Bronchial epithelial cell (primary cell): ENCODE data around the gene BUB1. TPM values are rescaled to one million over a fixed set of nuclear protein-coding genes. Genes with fewer than 3 reads are reported as not detected.

Experiments
- DNase-seq: peaks from one replicate; pipeline ENCODE4 v3.0.0-alpha.2; 2010; ENCODE audit warnings: low read depth
- FAIRE-seq: peaks from 2 replicates; lab custom pipeline; 2011; peaks lifted over from hg19 to GRCh38; lab: Jason Lieb, UNC
- H3K27me3 ChIP-seq: 2 replicates; pipeline ENCODE4 v1.5.1; 2011; ENCODE audit warnings: low read length; ENCODE audit not compliant: control insufficient read depth, insufficient read depth
- H3K36me3 ChIP-seq: 2 replicates; pipeline ENCODE4 v1.5.1; 2011; ENCODE audit warnings: low read length; ENCODE audit not compliant: control insufficient read depth, insufficient read depth
- H3K4me3 ChIP-seq: 2 replicates; pipeline ENCODE4 v1.5.1; 2011; ENCODE audit warnings: mild to moderate bottlenecking, low read depth, low read length, control low read depth
- CTCF ChIP-seq: IDR thresholded peaks from 2 replicates; pipeline ENCODE4 v1.5.1; 2011; ENCODE audit warnings: mild to moderate bottlenecking, moderate library complexity, low read length, control low read depth, inconsistent platforms; ENCODE audit not compliant: insufficient read depth, severe bottlenecking
- total RNA-seq: library from RNA; depleted of rRNA; stranded (reverse); fragments of >200 nt; gene quantifications from 2 replicates; pipeline ENCODE4 v1.2.1, GENCODE V29; 2014

Gene BUB1
- total RNA-seq, 1 donor from 2014 or later: 1.3 TPM

DNA sequence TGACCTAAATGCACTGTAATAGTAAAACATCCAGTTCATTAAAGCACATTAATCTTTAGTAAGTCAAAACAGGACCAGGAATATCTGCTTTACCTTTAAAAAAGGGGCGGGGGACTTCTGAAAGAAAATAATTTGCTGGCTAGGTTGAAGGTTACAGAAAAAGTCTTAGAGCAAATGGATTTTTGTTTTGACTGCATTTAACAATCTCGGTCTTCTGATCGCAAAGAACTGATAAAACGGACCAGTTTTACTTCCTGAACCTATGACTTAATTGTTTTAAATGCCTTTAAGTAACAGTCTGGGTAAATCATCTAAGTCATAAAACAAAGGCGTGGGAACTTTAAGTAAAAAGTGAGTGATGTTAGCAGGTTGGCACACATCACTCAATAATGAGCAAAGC is 783 bp downstream of the BUB1 start:
- H3K27me3 ChIP-seq: no peaks in the 10 kb centered on the region
- peak overlapping the region; percentile 76 for H3K4me3 ChIP-seq
- no peak for TF ChIP-seq CTCF
- peaks cover 2% of the 10 kb centered on the region for H3K36me3 ChIP-seq
- FAIRE-seq: no peak
- DNase-seq: peak; percentile 6

DNA sequence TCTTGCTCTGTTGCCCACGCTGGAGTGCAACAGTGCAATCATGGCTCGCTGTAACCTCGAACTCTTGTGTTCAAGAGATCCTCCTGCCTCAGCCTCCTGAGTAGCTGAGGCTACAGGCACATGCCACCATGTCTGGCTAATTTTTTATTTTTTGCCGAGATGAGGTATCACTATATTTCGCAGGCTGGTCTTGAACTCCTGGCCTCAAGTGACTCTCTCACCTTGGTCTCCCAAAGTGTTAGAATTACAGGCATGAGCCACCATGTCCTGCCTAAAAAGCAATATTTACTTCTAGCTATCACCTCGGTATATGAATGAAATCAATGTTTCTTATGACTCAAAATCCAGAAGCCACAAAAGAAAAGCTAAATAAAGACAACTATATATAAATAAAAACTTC is 2.2 kb downstream of the BUB1 start:
- FAIRE-seq (no peak), DNase-seq (no peak)

GRCh38 chr2:110674620-110675555 is 3.0 kb downstream of the BUB1 start:
- TF ChIP-seq CTCF: no peak
- Histone ChIP-seq H3K36me3 (peaks cover 2% of the 10 kb centered on the region), H3K27me3 (no peaks in the 10 kb centered on the region), H3K4me3 (no peak overlapping the region)
- FAIRE-seq (no peak), DNase-seq (peak; percentile 73)

More for the DNA sequence above, 2.2 kb downstream of the BUB1 start:
- no peak for TF ChIP-seq CTCF
- H3K4me3 ChIP-seq: no peak overlapping the region
- H3K27me3 ChIP-seq: no peaks in the 10 kb centered on the region
- peaks cover 2% of the 10 kb centered on the region for H3K36me3 ChIP-seq

DNA sequence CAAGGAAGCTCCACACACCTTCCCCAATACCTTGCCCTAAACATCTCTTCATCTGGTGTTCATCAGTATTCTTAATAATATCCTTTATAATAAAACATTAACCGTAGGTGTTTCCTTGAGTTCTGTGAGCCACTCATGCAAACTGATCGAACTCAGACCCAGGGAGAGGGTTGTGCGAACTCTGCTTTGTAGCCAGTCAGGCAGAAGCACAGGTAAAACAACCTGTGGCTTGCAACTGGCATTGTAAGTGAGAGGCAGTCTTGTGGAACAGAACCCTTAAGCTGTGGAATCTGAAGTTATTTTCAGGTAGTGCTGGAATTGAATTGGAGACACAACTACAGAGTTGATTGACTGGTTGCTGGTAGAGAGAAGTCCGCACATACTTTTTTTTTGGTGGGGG is 4.7 kb downstream of the BUB1 start:
- no peak for FAIRE-seq
- H3K4me3 ChIP-seq: no peak overlapping the region
- TF ChIP-seq CTCF: no peak
- H3K27me3 ChIP-seq: no peaks in the 10 kb centered on the region
- H3K36me3 ChIP-seq: peaks cover 2% of the 10 kb centered on the region
- no peak for DNase-seq

- TF ChIP-seq CTCF: no peak
- Histone ChIP-seq H3K36me3 (peaks cover 2% of the 10 kb centered on the region), H3K27me3 (no peaks in the 10 kb centered on the region), H3K4me3 (no peak overlapping the region)
- DNase-seq (no peak), FAIRE-seq (no peak)
Measured at GRCh38 chr2:110670826-110671225, 7.0 kb downstream of the BUB1 start.
